NCI-H446 (cell line): Measurements from ENCODE around the gene SCYGR6.
"Not testable (repeated sequence)": the region's sequence is repeated elsewhere in the genome, so short reads cannot be mapped to it uniquely, and the experiment has no call there.

Experiments
- DNase-seq, 2 experiments: peaks; one replicate each; lab custom pipeline; 2025; lab: John Stamatoyannopoulos, UW

Gene SCYGR6, protein sequence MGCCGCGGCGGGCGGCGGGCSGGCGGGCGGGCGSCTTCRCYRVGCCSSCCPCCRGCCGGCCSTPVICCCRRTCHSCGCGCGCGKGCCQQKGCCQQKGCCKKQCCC

DNA sequence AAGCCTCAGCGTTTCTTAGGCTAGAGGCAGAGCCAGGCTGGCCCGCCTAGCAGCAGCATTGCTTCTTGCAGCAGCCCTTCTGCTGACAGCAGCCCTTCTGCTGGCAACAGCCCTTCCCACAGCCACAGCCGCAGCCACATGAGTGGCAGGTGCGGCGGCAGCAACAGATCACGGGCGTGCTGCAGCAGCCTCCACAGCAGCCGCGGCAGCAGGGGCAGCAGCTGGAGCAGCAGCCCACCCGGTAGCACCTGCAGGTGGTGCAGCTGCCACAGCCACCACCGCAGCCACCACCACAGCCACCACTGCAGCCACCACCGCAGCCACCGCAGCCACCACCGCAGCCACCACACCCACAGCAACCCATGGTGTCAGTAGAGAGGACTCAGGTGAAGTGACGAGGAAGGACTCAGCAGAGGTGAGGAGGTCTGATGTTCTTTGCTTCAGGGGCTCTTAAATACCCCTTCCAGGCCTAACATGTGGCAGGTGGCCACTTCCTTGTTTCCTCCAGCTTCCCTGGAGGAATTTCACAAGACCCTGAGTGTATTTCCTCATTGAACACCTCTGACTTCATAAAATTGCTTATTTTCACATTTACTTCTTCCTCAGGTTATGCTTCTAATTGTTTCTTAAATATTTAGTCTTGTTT lies at the start of gene SCYGR6:
SCYGR6 (minus strand) TSS at position 364 of the 646 bp plus-strand sequence; CDS start at position 364, 0 bp downstream.
- DNase-seq: no peak

DNA sequence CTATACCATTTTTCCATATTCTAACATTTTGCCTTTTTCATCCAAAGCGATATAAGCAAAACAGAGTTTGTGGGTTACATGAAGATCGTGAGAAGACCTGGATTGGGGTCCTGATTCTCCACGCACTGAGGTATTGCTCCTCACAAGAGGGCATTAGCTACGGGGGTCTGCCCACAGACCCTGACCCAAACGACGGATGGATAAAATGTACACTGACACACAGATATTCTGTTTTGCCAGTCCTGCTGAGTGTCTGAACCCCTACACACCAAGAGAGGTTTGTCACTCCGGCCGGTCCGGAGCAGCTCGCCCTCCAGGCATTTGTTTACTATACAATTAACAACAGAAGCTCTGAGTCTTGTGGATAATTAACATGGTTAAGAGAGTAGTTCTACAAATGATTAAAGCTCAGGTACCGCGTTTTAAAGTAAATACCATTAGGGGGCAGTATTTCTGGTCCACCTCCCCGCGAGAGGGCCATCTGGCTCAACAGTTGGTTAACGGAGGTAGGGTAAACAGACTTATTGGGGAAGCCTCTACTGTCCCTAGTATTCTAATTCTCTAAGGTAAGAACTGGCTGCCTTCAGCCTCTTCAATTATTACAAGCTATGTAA lies 49.6 kb upstream of the SCYGR6 start:
- no peak for DNase-seq

DNA sequence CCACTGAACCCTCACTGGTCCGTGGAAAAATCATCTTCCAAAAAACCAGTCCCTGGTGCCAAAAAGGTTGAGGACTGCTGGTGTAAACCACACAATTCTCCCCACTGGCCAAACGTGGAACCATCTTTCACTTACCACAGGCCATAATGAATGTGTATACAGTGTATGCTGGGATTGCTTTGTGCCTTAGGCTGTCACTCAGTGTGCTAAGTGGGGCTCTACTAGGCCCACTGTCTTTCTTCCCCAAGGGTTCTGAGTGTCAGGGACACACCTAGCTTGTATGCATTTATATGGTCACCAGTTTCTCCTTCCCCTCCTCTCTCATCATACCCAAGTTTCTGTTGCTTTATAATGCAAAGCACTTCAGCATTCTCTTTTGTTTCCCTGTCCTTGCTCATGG lies 48.4 kb upstream of the SCYGR6 start:
- DNase-seq: no peak

DNA sequence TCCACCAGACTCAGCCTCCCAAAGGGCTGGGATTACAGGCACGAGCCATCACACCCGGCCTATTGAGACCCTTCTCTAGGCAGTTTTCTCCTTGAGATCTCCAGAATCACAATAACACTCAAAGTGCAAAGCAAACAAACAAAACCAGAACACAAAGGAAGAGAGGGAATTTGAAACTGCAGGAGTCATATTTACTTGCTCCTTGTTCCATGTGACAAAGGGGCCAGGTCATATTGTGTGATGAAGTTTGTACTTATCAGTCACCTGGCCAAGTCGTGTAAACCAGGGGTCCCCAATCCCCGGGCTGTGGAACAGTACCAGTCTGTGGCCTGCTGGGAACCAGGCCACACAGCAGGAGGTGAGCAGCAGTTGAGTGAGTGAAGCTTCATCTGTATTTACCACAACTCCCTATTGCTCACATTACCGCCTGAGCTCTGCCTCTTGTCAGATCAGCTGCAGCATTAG lies 47.7 kb upstream of the SCYGR6 start:
- DNase-seq: no peak

DNA sequence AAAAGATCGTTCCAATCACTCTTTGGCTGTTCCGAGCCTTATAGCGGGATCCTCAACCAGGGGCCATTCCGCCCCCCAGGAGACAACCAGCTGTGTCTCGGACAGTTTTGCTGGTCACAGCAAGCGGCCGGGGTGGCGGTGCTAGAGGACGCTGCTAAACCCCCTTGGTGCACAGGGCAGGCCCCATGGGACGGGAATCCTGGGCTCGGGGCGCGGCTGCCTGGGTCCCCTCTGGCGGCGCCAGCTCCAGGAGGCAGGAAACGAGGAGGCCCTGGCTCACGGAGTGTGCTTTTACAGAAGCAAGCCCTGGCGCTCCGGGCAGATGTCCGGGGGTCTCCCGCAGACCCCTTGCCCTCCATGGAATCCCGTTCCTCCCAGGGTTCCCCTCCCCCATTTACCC lies 43.3 kb upstream of the SCYGR6 start:
- DNase-seq: no peak

DNA sequence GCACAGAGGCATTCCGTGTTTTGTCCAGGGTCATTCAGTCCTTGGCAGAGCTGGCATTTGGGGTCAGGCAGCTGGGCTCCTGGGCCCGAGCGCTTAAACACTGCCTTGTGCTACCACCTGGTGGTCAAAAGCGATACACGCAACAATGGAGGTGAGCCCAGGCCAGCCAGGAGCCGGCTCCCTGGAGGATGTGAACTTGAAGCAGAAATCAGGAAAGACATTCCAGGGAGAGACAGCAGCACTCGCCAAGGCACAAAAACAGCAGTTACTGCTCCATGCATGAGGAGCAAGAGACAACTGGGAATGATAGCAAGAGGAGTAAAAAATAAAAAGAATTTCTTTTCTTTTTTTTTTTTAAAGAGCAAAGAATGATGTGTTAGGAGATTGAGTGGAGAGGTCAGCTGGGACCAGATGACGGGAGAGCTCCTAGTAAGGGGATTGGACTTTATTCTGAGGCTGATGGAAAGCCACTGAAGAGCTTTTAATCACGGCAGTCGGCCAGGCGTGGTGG lies 41.9 kb upstream of the SCYGR6 start:
- peak; percentile 3 to 49 for DNase-seq

DNA sequence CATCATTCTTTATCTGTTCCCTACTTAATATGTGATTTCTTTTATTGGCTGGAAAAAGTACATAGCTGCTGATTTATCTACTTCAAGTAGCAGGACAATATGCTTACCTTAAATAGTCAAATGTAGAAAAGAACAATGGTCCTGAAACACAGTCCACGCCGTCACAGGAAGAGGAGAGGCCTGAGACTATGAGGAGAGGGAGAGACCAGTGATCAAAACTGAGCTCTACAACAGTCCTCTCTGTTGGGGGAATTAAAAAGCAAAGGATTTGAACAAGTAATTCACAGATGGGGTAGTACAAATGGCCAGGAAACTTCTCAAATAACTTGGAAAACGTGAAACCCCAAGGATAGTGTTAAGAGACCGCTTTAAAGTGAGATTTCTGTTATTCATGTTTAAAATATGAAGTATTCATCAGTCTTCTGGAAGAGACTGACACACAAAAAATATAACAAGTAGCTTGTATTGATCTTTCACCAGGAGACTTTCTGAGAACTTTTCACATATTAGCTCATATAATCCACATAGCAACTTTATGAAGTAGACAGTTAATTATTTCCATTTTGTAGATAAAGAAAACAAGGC lies 41.3 kb upstream of the SCYGR6 start:
- no peak for DNase-seq

DNA sequence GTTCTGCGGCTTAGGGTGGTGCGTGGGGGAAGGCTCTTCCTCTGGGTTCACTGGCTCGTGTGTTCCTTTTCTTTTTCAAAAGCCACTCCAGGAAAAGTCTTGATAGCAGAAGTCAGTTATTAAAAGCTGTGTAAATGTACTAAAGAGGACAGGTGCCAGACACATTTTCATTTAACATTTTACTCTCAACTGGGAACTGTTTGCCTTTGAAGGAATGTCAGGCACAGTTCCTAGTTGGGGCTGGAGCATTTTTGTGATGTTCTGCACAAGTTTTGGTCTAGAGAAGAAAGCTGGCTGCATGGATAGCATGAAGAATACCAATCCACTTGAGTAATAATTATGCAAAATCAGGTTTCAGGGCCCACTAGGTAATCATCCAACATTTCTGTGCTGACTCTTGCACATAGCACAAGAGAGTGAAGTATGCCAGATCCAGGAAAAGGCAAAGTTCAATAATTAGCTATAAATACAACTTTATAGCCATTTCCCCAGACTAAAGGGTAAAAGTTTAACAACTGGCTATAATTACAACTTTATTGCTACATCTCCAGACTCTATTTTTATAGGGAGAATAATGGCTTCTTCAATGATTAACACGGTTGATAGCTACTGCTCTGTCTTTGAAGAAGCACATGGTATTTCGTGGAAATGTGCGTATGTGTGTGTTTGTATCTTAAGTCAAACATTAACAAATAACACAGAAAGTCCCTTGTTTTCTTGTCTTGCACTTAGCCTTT lies 37.4 kb upstream of the SCYGR6 start:
- no peak for DNase-seq

DNA sequence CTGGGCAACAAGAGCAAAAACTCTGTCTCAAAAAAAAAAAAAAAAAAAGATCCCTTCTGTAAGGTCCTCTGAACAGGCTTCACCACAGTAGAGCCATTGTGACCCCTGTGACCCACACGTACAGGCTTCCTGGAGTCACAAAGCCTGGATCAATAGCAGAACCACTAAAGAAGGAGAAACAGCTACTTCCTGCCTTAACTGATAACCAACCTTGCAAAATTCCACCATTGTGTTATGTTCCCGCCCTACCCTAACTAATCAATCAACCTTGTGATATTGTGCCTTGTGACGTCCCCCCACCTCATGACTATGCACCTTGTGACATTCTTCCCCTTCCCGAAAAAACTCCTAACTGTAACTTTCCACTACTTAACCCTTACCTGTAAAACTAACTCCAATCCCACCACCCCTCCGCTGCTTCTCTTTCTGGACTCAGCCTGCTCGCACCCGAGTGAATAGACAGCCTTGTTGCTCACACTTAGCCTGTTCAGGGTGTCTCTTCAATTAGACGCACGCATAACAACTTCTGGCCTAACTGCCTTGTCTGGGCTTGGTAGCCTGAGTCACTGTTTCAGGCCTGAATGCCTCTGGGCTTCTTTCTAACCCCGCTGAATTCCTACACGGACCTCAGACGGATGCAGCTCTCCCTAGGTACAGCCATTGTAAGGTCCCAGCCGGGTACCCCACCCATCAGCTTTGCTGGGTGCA lies 35.0 kb upstream of the SCYGR6 start:
- no peak for DNase-seq

DNA sequence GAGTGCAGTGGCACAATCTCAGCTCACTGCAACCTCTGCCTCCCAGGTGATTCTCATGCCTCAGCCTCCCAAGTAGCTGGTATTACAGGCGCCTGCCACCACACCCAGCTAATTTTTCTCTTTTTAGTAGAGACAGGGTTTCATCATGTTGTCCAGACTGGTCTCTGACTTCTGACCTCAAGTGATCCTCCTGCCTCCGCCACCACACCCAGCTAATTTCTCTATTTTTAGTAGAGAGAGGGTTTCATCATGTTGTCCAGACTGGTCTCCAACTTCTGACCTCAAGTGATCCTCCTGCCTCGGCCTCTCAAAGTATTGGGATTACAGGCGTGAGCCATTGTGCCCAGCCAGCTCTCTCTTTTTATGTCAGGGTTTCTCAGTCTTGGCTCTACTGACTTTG lies 31.7 kb upstream of the SCYGR6 start:
- not testable (repeated sequence) for DNase-seq

DNA sequence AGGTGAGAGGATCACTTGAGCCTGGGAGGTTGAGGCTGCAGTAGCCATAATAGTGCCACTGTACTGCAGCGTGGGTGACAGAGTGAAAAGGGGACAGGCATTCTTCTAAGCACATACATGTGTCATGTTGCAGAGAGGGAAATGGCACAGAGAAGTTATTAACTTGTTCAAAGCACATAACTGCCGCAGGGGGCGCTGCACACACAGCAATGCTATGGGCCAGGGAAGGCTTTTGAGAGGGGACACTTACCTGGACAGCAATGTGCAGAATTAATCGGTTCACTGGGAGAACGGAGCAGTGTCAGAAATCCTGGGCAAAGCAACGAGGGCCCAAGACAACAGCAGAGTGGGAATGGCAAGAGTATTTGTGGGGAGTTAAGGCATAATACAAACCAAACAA lies 23.5 kb upstream of the SCYGR6 start:
- DNase-seq: no peak

DNA sequence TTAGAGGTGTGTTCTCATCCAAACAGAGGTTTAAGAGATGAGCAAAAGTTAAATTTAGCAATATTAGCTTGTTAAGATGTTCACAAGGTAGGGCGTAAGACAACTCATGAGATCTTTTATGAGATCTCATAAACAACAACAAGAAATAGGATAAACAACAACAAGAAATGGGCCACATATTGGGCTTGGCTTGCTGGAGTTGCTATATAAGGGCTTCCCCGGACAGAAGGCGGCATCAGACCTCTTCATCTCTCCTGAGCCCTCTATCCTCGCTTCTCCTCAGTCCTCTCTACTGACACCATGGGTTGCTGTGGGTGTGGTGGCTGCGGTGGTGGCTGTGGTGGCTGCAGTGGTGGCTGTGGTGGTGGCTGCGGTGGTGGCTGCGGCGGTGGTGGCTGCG lies 21.0 kb upstream of the SCYGR6 start, which contains the start of gene SCYGR8:
SCYGR8 (plus strand) TSS at position 301 of the 400 bp plus-strand sequence; CDS start at position 301, 0 bp downstream.
- no peak for DNase-seq

DNA sequence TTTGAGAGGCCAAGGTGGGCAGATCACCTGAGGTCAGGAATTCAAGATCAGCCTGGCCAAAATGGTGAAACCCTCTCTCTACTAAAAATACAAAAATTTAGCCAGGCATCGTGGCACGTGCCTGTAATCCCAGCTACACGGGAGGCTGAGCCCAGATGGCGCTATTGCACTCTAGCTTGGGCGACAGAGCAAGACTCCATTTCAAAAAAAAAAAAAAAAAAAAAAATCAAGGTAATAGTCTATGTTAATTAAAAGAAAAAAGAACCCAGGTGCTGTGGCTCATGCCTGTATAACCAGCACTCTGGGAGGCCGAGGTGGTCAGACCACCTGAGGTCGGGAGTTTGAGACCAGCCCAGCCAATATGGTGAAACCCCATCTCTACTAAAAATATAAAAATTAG lies 16.1 kb upstream of the SCYGR6 start:
- not testable (repeated sequence) for DNase-seq

DNA sequence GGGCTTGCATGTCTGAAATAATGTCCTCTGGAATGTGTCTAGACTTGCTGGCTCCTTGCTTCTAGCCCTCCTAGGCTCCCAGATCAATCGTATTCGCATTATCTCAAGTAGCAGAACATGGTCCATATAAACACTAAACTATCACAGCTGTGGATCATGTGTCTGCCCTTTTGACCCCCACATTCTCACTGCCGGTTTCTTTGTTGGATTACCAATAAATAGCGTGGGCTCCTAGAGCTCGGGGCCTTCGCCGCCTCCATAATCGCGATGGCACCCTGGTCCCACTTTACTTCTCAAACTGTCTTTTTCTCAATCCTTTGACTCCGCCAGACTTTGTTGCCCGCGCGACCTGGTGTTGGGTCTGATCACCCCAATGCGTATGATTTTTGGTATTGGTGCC lies 14.8 kb upstream of the SCYGR6 start:
- DNase-seq: no peak

DNA sequence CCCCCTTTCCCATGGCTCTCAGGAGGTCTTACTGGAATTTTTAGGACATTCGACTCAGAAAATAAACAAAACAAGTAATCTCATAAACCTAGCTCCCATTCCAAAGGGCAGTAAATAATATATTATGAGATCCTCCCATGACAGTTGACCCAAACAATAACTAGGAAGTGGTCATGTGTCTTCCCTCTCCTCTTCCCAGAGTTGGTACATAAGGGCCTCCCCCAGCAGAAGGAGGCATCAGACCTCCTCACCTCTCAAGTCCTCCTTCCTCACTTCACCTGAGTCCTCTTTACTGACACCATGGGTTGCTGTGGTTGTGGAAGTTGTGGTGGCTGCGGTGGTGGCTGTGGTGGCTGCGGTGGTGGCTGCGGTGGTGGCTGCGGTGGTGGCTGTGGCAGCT lies 3.5 kb upstream of the SCYGR6 start, which contains the start of gene SCYGR7:
SCYGR7 (plus strand) TSS at position 301 of the 400 bp plus-strand sequence; CDS start at position 301, 0 bp downstream.
- DNase-seq: no peak

DNA sequence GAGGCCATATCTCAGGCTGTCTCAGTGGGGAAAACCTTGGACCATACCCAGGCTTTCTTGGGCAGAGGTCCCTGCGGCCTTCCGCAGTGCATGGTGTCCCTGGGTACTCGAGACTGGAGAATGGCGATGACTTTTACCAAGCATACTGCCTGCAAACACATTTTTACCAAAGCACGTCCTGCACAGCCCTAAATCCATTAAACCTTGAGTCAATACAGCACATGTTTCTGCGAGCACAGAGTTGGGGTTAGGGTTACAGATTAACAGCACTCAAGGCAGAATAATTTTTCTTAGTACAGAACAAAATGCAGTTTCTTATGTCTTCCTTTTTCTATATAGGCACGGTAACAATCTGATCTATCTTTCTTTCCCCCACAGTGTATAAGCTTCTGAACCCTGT lies 1.7 kb downstream of the SCYGR6 start:
- DNase-seq: not testable (repeated sequence)

DNA sequence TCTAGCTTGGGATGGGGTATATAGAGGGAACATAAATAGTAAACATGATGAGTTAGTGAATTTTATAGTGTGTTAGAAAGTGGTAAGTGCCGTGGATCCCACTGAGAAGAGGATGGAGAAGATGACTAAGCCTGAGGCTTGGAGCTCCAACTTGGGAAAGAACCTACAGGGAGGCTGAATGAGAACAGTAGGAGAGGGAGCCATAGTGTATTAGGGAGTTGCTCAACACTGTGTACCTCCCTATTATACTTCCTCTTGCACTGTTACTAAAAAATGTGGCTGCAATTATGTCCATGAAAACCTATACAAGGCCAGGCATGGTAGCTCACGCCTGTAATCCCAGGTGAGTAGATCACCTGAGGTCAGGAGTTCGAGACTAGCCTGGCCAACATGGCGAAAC lies 3.9 kb downstream of the SCYGR6 start:
- no peak for DNase-seq

DNA sequence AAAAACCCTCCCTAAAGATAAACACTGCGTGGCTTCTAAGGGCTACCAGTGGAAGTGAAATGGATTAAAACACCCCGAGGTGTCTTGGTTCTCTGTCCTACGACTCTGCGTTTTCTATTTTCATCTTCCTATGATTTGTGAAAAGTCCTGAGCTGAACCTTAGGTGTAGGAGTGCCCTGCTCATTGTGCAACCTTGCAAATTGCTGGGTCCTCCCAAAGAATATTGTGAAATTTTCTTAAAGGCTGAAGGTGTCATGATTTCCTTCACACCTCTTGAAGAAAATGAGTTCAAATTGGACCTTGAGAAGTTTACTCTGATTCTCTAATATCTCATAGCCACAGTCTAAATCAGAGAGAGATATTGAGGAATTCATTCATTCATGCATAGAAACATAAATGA lies 4.9 kb downstream of the SCYGR6 start:
- no peak for DNase-seq

DNA sequence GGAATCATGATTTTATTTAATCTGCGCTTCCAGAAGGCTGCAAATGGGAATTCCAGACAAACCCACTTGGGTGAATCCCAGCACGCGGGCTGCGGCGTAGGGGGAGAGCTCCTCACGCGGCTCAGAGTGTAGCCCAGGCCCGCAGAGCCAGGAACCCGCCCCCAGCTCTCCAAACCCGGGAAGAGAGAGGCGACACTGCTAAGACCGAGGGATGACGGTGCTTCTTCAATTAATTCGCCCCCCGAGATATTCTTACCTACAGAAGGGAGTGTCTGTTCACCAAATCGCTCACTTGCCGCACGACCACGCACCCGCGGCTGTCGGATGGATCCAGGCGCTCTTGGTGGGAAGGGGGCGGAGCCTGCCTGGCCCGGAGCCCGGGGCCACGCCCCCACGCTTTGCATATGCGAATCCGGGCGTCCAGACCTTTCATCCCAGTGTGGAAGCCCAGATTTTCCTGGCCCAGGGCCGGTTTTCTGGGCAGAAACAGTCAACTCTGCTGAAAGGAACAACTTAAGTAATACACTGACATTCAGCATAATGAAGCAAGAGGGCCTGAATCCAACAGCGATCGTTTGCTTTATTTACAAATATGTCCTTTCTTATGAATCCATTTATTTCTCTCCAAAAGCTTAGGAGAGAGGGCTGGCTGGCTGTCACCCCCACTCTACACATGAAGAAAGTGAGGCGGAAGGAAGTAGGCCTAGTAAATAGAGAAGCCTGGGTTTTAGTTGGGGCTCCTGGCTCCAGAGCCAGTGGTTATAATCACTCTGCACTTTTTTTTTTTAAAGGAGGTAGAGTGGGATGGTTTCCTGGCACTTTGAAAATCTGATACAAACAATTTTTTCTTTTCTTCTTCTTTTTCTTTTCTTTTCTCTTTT lies 6.6 kb downstream of the SCYGR6 start, which contains the start of gene SLC19A3:
SLC19A3 (minus strand) TSS at position 342 of the 881 bp plus-strand sequence. CDS start 15,710 bp downstream, outside the sequence.
- DNase-seq: peak in 1 of 2 experiments; percentile 56

DNA sequence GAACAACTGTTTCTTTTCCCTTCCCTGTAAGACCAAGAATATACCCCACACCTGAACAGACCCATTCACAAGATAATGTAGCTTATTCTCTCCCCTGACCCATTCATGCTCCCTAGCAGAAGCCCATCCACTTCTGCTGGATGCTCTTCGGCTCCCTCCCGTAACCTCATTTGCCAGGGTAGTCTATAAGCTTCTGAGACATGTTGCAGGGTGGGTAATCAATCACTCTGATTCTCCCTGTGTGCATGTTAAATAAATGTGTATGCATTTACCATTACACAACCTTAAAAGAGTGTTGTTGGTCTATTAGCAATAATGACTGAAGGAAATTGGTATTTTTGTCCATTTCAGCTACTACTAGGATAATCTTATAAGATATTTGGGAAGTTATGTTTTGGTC lies 8.1 kb downstream of the SCYGR6 start:
- no peak for DNase-seq
